ENCODE results near the gene DNM3.
"Not testable (repeated sequence)": the region's sequence is repeated elsewhere in the genome, so short reads cannot be mapped to it uniquely, and the experiment has no call there.

DNM3 gene

GRCh38 chr1:172024944-172025738 lies 183.8 kb downstream of the DNM3 start:
- not testable (repeated sequence) for DNase-seq (ENCODE audit: low read depth)

DNA sequence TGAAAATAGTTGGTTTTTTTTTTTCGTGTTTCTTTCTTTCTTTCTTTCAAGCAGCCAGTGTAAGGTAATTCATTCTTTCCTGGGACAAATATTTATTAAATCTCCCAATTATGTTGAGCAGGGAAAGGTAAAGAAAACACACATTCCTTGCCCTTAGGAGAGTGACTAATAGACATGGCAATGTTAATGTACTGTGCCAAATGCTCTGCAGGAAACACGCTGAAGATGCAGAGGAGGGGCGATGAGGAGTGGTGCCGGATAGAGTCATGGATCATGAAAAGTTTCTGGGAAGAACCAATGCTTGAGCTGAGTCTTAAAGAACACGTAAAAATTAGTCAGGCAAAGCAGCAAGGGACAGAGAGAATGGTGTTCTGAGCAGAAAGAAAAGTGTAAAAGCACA lies 199.2 kb downstream of the DNM3 start:
- no peak for DNase-seq (ENCODE audit: low read depth)

DNA sequence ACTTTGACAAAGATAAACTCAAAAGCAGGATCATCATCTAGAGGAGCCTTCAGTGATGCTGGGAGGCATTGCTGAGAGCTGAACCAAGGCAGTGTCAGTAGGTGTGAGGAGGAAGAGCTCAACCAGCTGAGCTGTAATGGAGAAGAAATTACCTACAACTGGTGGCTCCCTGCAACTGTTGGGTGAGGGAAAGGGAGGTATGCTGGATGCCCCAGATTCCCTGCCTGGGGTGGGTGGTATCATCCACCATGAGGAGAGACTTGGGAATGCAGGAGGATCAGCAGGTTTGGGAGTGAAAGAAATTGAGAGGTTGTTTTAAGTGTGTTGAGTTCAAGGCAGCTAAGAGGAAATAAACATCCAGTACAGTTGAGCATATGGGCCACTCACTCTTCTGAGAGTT lies 199.8 kb downstream of the DNM3 start:
- no peak for DNase-seq (ENCODE audit: low read depth)

DNA sequence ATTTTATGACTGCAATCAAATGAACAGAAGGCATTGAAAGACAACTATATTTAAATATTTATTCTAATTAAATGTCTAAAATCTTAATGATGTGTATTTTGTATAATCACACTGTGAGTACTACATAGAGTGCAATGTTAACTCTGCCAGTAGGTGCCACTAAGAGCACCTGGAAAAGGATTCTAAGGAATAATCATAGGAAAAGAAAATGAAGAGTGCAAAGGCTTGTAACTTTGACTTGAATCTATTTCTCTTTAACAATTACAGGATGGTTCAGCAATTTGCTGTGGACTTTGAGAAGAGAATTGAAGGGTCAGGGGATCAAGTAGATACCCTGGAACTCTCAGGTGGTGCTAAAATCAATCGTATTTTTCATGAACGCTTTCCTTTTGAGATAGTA lies 200.4 kb downstream of the DNM3 start:
- DNase-seq (ENCODE audit: low read depth) = no peak

- no peak for DNase-seq (ENCODE audit: low read depth)
Observed at GRCh38 chr1:172043900-172044299, 202.6 kb downstream of the DNM3 start.

- DNase-seq (ENCODE audit: low read depth) = no peak
Observed at GRCh38 chr1:172051898-172052297, 210.6 kb downstream of the DNM3 start.

DNA sequence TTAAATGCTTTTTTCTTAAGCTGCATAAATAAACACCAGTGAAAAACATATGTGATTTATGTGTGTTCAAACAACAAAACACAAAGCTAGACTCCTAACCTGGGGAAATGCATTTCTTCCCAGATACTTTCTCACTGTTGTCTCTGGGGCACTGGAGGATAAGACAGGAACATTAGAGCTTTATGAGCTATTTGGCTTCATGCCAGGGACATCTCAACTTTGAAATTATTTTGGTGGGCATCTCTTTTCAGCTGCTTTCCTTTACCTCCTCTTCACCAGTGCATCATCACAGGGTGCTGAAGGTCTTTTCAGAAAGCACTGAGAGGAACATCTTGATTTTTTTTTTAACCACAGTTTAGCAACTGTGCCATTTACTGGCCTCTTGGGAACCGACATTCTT lies 212.9 kb downstream of the DNM3 start:
- no peak for DNase-seq (ENCODE audit: low read depth)

- DNase-seq (ENCODE audit: low read depth) = not testable (repeated sequence)
Observed at GRCh38 chr1:172055816-172056419, 214.6 kb downstream of the DNM3 start.

DNA sequence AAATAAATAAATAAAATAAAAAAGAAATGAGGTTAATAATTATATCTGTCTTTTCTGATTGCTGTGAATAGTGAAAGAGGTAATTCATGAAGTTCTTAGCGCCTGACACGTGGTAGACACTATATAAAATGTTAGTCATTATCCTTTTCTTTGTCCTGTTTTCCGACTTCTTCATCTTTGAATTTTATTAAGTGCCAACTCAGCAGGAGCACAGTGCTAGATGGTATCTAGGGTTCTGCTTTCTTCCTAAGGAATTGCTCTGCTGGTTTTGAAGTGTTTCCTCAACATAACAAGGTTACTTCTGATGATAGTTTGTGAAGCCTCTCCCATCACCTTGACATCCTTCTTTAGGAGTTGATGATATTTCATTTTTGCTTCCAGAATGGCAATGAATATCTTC lies 227.0 kb downstream of the DNM3 start:
- no peak for DNase-seq (ENCODE audit: low read depth)

- DNase-seq (ENCODE audit: low read depth) = no peak
Observed at GRCh38 chr1:172069051-172069450, 227.8 kb downstream of the DNM3 start.

DNA sequence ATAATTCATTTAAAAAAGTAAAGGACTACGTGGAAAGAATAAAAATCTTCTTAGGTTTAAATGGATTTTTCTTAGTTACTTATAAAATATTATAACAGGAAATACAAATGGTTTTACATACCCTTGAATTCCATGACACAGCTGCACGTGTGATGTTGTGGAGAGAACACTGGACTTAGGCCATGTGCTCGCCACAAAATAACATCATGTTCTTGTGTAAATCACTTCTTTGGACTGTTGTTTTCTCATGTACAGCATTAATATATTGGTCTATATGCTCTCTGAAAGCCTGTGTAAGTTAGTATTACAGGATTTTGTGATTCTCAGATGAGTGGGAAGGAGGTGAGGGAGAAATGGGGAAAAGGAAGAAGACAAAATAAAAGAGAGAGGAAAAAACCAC lies 228.2 kb downstream of the DNM3 start:
- no peak for DNase-seq (ENCODE audit: low read depth)

DNA sequence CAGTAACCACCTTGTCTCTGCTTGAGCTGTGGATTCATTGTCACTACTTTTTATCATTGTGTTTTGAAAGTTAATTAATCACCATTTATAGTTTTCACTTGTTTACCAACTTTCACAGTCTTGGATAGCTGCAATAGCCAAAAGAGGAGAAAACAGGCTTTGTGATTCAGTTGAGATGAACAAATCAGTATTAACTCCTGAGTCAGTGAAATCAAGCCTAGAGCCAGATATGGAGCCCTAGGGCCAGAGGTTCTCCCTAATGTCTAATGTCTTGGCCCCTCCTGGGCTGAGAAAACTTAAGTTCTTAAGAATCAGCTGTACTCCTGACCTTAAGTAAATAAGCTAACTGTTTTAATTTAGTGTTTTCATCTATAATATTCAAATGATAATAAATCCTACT lies 228.8 kb downstream of the DNM3 start:
- DNase-seq (ENCODE audit: low read depth) = no peak

DNA sequence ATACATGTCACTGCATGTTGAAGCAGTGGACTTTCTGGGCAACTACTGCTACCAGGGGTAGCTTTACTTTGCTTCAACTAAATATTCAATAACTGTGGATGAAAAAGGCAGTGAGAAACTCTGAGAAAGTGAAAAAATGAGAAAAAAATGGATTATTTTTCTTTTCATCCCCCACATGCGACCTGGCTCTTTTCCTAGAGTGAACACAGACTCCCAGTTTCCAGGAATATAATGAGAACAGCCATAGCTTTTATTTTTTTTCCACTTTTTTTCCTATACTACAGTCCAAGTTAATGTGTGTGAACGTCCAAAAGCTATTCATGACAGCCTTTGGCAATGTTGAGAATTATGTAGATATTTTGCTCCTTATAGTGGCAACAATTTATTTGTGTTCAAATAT lies 230.4 kb downstream of the DNM3 start:
- no peak for DNase-seq (ENCODE audit: low read depth)

DNA sequence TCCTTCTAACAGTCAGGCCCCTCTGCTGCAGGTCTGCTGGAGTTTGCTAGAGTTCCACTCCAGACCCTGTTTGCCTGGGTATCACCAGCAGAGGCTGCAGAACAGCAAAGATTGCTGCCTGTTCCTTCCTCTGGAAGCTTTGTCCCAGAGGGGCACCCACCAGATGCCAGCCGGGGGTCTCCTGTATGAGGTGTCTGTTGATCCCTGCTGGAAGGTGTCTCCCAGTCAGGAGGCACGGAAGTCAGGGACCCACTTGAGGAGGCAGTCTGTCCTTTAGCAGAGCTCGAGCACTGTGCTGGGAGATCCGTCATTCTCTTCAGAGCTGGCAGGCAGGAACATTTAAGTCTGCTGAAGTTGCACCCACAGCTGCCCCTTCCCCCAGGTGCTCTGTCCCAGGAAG lies 238.6 kb downstream of the DNM3 start:
- not testable (repeated sequence) for DNase-seq (ENCODE audit: low read depth)

DNA sequence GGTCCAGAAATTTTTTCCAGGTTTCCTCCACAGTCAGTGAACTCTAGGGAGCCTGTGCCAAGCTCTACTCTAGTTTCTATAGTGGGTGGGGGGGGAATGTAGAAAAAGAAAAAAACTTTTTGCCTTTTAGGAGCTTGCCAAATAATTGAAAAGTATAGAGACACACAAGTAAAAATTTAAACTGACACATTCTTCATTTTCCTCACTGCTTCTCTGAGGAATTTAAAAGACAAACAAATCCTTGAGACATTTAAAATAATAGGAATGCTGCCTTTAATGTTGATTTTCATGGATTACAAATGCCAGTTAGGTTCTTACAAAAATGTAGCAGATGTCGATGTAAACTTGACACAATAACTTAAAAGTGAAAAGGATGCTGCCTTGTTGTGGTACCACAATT lies 241.9 kb downstream of the DNM3 start:
- no peak for DNase-seq (ENCODE audit: low read depth)

DNA sequence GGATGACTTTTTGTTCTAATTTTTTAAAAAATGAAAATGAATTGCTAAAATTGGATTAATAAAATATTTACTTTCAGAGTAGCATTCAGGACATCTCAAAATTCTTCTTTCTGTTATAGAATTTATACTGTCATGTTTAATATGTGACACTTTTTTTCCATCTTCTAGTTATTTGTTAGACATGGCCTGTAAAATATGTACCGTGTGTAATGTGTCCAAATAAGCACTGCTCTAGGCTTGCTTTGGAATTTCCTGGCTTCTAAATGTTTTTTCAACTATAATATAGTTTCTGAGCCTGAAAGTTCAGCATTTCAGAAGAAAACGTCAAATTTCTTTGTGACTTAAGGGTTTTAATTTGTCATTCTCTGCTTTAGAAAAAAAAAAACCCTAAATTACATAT lies 243.6 kb downstream of the DNM3 start:
- DNase-seq (ENCODE audit: low read depth) = no peak

DNA sequence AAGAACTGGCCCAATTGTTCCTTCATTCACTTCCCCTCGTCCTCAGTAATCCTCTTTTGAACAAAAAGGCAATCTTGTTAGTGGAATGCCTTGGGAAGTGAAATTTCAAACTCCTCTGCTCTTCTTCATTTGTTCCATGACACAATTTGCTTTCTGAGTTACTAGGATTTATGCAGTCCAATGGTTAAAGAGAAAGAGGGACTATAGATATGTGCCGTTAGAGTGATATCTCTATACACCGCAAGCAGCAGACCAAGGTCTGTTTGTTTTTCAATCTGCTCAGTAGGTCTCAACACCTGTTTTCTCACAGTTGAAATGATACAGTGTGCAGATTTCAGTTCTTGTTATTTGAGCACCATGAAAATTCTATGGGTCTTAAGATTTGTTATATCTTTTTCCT lies 244.0 kb downstream of the DNM3 start:
- no peak for DNase-seq (ENCODE audit: low read depth)

- DNase-seq (ENCODE audit: low read depth) = no peak
Observed at GRCh38 chr1:172086137-172086536, 244.8 kb downstream of the DNM3 start.

DNA sequence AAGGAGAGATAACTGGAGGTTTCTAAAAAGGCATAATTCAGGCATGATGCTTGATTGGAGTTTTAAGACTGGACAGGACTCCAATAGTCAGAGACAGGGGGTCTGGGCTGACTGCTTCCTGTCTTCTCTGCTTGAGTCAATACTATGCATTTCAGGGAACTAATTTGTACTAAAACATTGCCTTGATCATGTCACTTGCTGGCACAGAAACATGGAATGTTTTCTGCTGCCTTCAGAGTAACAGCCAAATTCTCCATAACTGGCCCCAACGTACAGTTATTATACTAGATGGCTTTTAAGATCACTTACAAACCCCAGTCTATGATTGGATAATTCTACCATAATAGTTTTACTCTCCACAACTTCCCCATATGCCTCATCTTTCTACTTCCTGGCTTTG lies 247.0 kb downstream of the DNM3 start:
- DNase-seq (ENCODE audit: low read depth) = no peak

DNA sequence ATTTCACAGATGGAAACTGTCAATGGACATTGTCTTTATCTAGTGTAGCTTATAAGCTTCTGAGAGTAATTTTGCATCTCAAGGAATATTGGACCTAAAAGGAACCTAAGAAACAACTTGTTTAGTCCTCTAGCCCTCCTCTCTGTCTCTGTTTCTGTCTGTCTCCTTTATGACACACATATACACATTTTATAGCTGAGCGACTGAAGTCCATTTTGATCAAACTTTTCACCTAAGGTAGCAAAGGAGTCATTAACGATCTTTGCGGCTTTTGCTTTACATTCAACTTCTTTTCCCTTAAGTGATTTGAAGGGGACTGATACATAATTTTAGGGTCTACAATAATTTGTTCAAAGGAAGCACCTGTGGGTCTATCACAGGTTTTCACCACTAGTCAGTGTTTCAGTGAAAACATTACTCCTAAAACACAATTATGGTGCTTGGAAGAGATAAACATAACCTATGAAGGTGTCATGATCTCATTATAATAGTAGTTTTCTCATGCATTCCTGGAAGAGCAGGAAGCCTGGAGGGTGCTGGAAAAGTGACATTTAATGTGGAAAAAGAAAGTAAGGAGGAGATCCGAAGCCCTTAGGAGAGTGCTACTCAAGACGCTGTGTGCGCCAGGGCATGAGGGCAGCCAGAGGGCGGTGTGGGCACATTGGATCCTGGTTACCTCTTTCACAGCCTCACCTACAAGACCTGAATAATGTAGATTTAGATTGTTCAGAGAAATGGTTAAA lies 248.6 kb downstream of the DNM3 start:
- DNase-seq (ENCODE audit: low read depth) = peak; percentile 35

GRCh38 chr1:172090511-172090817 lies 249.2 kb downstream of the DNM3 start:
- no peak for DNase-seq (ENCODE audit: low read depth)

GRCh38 chr1:172095846-172096245 lies 254.5 kb downstream of the DNM3 start:
- no peak for DNase-seq (ENCODE audit: low read depth)

DNA sequence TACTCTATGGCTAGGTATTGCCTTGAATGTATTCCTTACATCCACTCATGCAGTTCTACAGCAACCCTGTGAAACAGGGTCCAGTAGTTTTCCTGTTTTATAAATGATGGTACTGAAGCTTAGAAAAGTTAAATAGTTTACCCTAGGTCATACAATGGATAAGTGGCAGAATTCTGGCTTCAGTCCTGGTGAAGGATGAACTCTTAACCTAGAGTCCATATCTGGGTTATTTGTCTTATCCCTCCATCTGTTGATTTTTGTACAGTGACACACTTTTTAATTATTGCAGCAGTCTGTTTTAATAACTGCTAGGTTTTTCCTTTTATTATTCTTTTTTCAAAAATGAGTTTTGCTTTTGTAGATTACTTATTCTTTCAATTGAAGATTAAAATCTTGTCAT lies 263.9 kb downstream of the DNM3 start:
- no peak for DNase-seq (ENCODE audit: low read depth)

Measured in activated T-cell treated with anti-CD3 and anti-CD28 coated beads for 24 hours (primary cell).